GM21360 (cell line): ENCODE results near the gene ACCS.

ENCODE experiments used
- ATAC-seq: cut with Tn5 transposase; IDR thresholded peaks from one replicate; pipeline ENCODE4 v1.9.1; 2021; ENCODE audit warnings: mild to moderate bottlenecking, moderate library complexity; ENCODE audit not compliant: unreplicated experiment

ACCS gene

GRCh38 chr11:44128729-44129128 lies 62.7 kb downstream of the ACCS start:
- no peak for ATAC-seq

GRCh38 chr11:44130751-44131150 lies 64.7 kb downstream of the ACCS start:
- no peak for ATAC-seq

- ATAC-seq, result no peak
These were observed 67.4 kb downstream of the ACCS start for GRCh38 chr11:44133335-44133946.
